Esophagus muscularis mucosa (tissue), 4 donors: ENCODE data around the gene MSI2. TPM values are rescaled to one million over a fixed set of nuclear protein-coding genes. Genes with fewer than 3 reads are reported as not detected.

Source experiments
- DNase-seq: peaks from one replicate; pipeline ENCODE4 v3.0.0-alpha.2; 2017; ENCODE audit errors: extremely low spot score
- H3K27ac ChIP-seq, 4 donors: fragments of 200-600 bp; sonication (generic); replicated peaks in 1 of 4; 1 replicate in 3 of 4; 2 replicates in 1 of 4; pipeline ENCODE4 v1.5.1; 2016 to 2019; ENCODE audit warnings: mild to moderate bottlenecking in 1 of 4
- H3K27me3 ChIP-seq, 4 donors: fragments of 200-600 bp; sonication (generic); one replicate each; pipeline versions ENCODE4 v1.5.1 to v1.6.0; 2016 to 2019
- H3K36me3 ChIP-seq, 4 donors: fragments of 200-600 bp; sonication (generic); one replicate each; pipeline ENCODE4 v1.5.1; 2016 to 2019
- H3K4me1 ChIP-seq, 4 donors: fragments of 200-600 bp; sonication (generic); one replicate each; pipeline ENCODE4 v1.5.1; 2016 to 2019
- H3K4me3 ChIP-seq, 4 donors: fragments of 200-600 bp; sonication (generic); 1 replicate in 2 of 4; 2 replicates in 2 of 4; pipeline ENCODE4 v1.5.1; 2016 to 2019; ENCODE audit warnings: mild to moderate bottlenecking in 4 of 4, moderate library complexity in 1 of 4
- H3K9me3 ChIP-seq, 4 donors: fragments of 200-600 bp; sonication (generic); 1 replicate in 3 of 4; 2 replicates in 1 of 4; pipeline ENCODE4 v1.5.1; 2016 to 2019
- CTCF ChIP-seq, 3 experiments: fragments of 200-600 bp in 2 of 3; fragments of 450-650 bp in 1 of 3; sonication (generic) in 2 of 3; IDR thresholded peaks; one replicate each; pipeline ENCODE4 v1.5.1; 2017 to 2019; ENCODE audit warnings: antibody characterized with exemption in 3 of 3, mild to moderate bottlenecking in 2 of 3, moderate library complexity in 1 of 3
- EP300 ChIP-seq: sonication (generic); formaldehyde crosslinking; IDR thresholded peaks from one replicate; pipeline ENCODE4 v1.6.1; 2017; ENCODE audit warnings: antibody characterized with exemption
- POLR2A ChIP-seq: fragments of 450-650 bp; IDR thresholded peaks from one replicate; pipeline ENCODE4 v1.6.1; 2017; ENCODE audit warnings: antibody characterized with exemption, moderate library complexity, mild to moderate bottlenecking, low read depth
- POLR2AphosphoS5 ChIP-seq, 2 donors: sonication (generic); formaldehyde crosslinking; IDR thresholded peaks; one replicate each; pipeline ENCODE4 v1.6.1; 2017; ENCODE audit warnings: antibody characterized with exemption in 2 of 2
- WGBS: methylation state at CpG from one replicate; pipeline ENCODE4 v1.1.5; 2018; 5-methylcytosine and 5-hydroxymethylcytosine counted together
- intact Hi-C: fragments of 100-400 bp; cut with DNase I; formaldehyde crosslinking; loops from one replicate; pipeline ENCODE4 v1.15.1; 2023
- total RNA-seq, 4 donors: library from RNA; depleted of rRNA; stranded (reverse); fragments of >200 nt; gene quantifications; one replicate each; pipeline versions ENCODE4 v1.1.0 to v1.2.1, GENCODE V29; 2016

The MSI2 gene
- total RNA-seq, 4 donors from 2014 or later = 28.8 to 39.0 (median 29.6) TPM

- Histone ChIP-seq H3K27me3 (no peaks in the 10 kb centered on the region), H3K9me3 (no peaks in the 10 kb centered on the region), H3K4me1 (peaks cover 8 to 27% (median 24%) of the 10 kb centered on the region in 4 donors), H3K36me3 (no peaks in the 10 kb centered on the region), H3K4me3 (no peak overlapping the region), H3K27ac (no peak overlapping the region)
- TF ChIP-seq POLR2AphosphoS5 (IDR thresholded peaks at IDR 0.05) = no peak
- no peak for TF ChIP-seq CTCF (IDR thresholded peaks at IDR 0.05)
- TF ChIP-seq EP300 = no peak
- TF ChIP-seq POLR2A = no peak
- no peak for DNase-seq
- intact Hi-C loops = no loop called here
- WGBS = 83% methylated on average over 2 of the region's 2 CpGs
Measured at GRCh38 chr17:57354673-57355072, 98.3 kb downstream of the MSI2 start.

- Histone ChIP-seq H3K4me3 (no peak overlapping the region), H3K4me1 (peaks cover 4 to 26% (median 23%) of the 10 kb centered on the region in 4 donors), H3K27ac (no peak overlapping the region), H3K9me3 (no peaks in the 10 kb centered on the region), H3K27me3 (no peaks in the 10 kb centered on the region), H3K36me3 (no peaks in the 10 kb centered on the region)
- no peak for TF ChIP-seq EP300
- TF ChIP-seq POLR2AphosphoS5 (IDR thresholded peaks at IDR 0.05) = no peak
- TF ChIP-seq CTCF (IDR thresholded peaks at IDR 0.05) = no peak
- no peak for TF ChIP-seq POLR2A
- no peak for DNase-seq
- intact Hi-C loops = no loop called here
- 78% methylated on average over 6 of the region's 6 CpGs for WGBS
Measured at GRCh38 chr17:57355090-57355859, 99.0 kb downstream of the MSI2 start.

GRCh38 chr17:57356153-57356718 lies 99.9 kb downstream of the MSI2 start:
- no peak for TF ChIP-seq EP300
- no peak for TF ChIP-seq POLR2A
- TF ChIP-seq CTCF (IDR thresholded peaks at IDR 0.05) = no peak
- no peak for TF ChIP-seq POLR2AphosphoS5 (IDR thresholded peaks at IDR 0.05)
- 80% methylated on average over 6 of the region's 6 CpGs for whole genome bisulfite sequencing
- Histone ChIP-seq H3K36me3 (no peaks in the 10 kb centered on the region), H3K4me1 (peaks cover 0 to 26% (median 16%) of the 10 kb centered on the region in 4 donors), H3K4me3 (no peak overlapping the region), H3K27me3 (no peaks in the 10 kb centered on the region), H3K9me3 (no peaks in the 10 kb centered on the region), H3K27ac (no peak overlapping the region)
- no peak for DNase-seq
- intact Hi-C loops = no loop called here

- H3K9me3 ChIP-seq = no peaks in the 10 kb centered on the region
- H3K27ac ChIP-seq = no peak overlapping the region
- peaks cover 0 to 26% (median 16%) of the 10 kb centered on the region in 4 donors for H3K4me1 ChIP-seq
- no peak for TF ChIP-seq CTCF (IDR thresholded peaks at IDR 0.05)
- no peak for TF ChIP-seq POLR2AphosphoS5 (IDR thresholded peaks at IDR 0.05)
- TF ChIP-seq POLR2A = no peak
- TF ChIP-seq EP300 = no peak
- H3K36me3 ChIP-seq = no peaks in the 10 kb centered on the region
- no peak for DNase-seq
- WGBS = 86% methylated on average over 16 of the region's 16 CpGs
- intact Hi-C loops = no loop called here
- no peaks in the 10 kb centered on the region for H3K27me3 ChIP-seq
- no peak overlapping the region for H3K4me3 ChIP-seq
Measured at GRCh38 chr17:57356719-57357391, 100.5 kb downstream of the MSI2 start.
